ENCODE data around the gene NOD1.

DNA sequence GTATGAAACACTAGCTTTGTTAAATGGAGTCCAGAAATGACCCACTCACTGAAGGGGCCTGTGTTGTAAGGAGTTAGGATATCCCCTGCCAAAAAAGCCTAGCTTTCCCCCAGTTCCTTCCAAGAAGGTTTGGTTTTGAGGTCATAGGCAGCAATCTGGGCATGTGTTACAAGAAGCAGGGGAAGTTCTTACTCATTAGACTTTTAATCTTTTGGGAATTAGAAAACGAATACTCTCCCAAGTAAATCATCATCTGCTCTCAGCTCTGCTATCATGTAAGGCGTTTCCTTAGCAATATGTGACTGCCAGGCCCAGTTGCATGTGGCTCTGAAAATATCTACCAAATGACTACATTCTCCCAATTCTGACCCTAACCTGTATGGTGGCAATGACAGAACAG lies 3.7 kb downstream of the NOD1 start:
- TF ChIP-seq POLR2AphosphoS5 (IDR thresholded peaks at IDR 0.05; ENCODE audit: borderline replicate concordance, low read depth, low read length) (no peak), EZH2 (IDR thresholded peaks at IDR 0.05) (no peak)

Data from SK-N-MC (cell line).